Umbilical cord (tissue), 2 donors: ENCODE results near the gene KCNIP1. TPM values are rescaled to one million over a fixed set of nuclear protein-coding genes. Genes with fewer than 3 reads are reported as not detected.

Experiments used
- DNase-seq: peaks from one replicate; pipeline ENCODE4 v3.0.0-alpha.2; 2015; ENCODE audit warnings: low spot score
- total RNA-seq: library from RNA; depleted of rRNA; stranded (reverse); fragments of >200 nt; gene quantifications from one replicate; pipeline ENCODE4 v1.2.3, GENCODE V29; 2014; ENCODE audit warnings: low replicate concordance; ENCODE audit not compliant: insufficient read depth

KCNIP1 gene
- total RNA-seq, 1 donor from 2014 or later, result 2.9 TPM

DNA sequence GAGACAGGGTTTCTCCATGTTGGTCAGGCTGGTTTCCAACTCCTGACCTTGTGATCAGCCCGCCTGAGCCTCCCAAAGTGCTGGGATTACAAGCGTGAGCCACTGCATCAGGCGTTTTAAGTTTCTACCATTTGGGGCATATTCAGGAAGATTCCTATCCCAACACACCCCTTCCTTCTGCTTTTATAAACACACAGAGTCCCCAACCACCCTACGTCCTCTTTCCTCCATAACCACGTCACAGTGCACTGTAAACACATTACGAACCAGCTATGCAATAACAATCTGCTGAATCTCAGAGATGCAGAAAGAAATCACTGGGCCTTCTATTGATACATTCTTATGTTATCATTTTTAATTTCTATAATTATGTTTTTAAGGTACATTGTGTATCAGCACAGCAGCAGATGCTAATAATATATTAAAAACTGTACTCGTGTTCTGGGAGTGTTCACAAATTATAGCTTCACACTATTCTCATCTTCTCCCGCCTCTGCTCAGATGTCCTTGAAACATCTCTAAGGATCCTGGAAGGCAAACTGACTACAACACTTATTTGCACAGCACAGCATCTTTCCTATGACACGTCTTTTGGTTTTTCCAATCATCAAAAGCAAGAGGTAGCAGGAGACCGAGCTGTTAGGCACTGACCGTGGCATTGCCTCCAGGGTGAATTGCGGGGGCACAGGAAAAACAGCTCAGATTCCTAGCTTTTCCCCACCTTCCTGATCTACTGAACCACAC lies 60.2 kb downstream of the KCNIP1 start:
- DNase-seq, result no peak

GRCh38 chr5:170565072-170565471 lies 61.3 kb downstream of the KCNIP1 start:
- DNase-seq, result no peak

DNA sequence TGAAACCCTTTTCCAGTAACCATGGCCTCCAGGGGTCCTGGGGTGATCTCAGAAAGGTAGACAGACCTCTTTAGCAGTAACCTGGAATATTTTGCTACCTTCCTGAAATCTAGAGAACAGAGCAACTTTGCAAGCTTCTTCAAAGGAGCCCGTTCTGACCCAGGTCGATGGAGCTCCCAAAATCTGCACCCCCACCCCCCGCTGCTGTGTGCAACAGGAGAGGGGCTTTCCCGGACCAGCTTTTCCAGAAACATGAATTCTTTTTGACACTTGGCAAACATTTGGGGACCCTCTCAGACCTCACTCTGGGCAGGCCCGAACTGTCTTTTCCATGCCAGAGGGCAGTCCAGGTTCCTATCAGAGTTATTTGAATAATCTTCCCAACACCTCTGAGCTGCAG lies 65.3 kb downstream of the KCNIP1 start:
- DNase-seq, result no peak

- DNase-seq, result no peak
Measured at GRCh38 chr5:170570476-170570875, 66.7 kb downstream of the KCNIP1 start.

DNA sequence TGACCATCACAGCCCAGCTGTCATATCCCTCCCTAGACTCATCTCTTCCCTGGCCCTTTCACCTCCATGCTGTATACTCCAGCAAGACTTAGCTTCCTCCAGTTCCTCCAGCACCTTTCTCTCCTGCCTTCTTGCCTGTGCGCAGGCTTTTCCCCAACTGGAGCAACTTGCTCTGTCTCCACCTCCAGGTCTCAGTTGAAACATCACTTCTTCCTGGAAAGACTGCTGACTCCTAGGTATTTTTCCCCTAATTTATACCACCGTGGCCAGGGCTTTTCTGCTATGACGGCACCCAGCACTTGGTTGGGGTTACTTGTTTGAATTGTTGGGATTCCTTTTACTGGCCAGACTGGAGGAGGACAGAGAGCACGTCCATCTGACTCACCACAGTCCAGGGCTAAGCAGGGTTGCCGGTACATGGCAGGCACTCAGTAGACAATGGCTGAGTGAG lies 67.5 kb downstream of the KCNIP1 start:
- no peak for DNase-seq

- DNase-seq, result peak; percentile 41
Measured at GRCh38 chr5:170571875-170572852, 68.3 kb downstream of the KCNIP1 start.

DNA sequence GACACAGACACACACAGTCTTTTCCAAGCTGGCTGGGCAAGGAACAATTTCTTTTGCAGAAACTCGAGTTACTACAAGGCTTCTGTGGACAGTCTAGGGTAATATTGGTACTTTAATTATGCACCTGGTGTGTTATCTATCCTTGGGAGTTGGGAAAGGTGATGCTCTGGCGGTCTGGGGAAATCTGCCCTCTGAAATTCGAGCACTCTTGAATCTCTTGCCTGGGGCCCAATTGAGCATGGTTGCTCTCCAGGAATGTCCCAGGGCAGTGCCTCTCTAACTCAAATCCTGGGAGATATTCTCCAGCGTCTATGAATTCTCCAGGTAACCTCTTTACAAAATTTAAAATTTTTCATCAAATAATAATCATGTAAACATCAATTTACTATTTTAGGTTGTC lies 69.3 kb downstream of the KCNIP1 start:
- DNase-seq, result no peak

DNA sequence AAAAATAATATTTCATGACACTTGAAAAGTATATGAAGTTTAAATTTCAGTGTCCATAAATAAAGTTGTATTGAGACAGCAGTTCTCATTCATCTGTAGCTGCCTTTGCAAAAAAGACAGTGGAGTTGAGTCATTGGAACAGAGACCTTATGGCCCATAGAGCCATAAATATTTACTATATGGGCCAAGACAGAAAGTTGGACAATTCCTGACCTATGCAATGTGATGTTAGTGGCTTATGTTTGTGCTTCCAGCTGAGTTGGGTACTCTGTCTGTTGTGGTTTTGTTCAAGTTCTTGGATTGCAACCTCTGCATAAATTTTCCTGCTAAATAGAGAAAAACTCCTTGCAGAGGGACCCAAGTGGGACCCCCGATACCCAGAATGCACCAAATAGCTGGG lies 69.8 kb downstream of the KCNIP1 start:
- DNase-seq, result no peak

GRCh38 chr5:170576602-170577535 lies 73.0 kb downstream of the KCNIP1 start:
- DNase-seq, result peak; percentile 78

DNA sequence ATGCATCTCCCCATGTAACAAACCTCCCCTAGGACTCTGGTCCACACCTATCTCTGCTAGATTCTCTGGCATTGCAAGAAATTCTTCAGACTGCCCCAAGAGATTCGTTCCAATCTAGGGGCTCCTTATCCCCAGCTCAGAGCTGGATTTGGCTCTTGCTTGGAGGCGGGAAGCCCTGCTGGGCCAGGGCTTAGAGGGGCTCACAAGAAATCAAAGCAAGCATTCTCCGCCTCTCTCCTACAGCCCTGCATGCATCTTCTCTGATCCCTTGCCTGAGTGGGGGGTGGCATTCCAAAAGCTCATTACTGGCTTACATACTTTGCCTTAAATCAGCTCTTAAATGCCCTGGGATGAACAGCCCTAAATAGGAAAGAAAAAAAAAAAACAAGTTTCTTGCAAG lies 75.8 kb downstream of the KCNIP1 start:
- DNase-seq, result peak; percentile 98

- DNase-seq, result no peak
Measured at GRCh38 chr5:170581211-170581610, 77.4 kb downstream of the KCNIP1 start.

DNA sequence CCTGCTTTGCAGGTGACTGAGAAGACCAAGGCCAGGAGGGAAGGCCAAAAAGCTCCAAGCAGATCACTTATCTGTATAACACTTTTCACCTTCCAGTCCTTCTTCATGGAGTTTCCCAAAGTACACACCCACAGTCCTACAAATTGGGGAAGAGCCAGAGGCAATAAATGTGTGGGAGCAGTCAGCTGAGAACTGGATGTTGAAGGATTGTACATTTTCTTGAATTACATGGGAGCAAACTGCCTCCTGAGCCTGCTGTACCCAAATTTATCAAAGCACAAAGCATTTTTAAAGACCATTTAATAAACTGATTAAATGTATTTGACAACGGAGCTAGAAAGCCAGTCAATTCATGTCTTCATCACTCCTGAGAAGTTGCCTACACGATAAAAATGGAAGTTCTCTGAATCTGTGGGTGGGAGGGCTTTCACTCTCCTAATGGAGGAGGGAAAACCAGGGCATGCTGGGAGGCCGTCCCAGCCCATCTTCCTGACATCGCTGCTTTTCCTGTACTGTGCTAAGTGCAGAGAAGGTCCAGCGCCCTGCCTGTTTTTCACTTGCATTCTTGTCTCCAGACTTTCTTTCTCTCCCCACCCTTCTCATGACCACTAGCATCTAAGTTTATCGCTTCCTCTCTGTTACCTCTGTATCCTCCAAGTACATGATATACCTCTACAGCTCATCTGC lies 79.0 kb downstream of the KCNIP1 start:
- DNase-seq, result no peak

GRCh38 chr5:170584003-170584402 lies 80.2 kb downstream of the KCNIP1 start:
- DNase-seq, result no peak

GRCh38 chr5:170584450-170585058 lies 80.7 kb downstream of the KCNIP1 start:
- DNase-seq, result peak; percentile 47

DNA sequence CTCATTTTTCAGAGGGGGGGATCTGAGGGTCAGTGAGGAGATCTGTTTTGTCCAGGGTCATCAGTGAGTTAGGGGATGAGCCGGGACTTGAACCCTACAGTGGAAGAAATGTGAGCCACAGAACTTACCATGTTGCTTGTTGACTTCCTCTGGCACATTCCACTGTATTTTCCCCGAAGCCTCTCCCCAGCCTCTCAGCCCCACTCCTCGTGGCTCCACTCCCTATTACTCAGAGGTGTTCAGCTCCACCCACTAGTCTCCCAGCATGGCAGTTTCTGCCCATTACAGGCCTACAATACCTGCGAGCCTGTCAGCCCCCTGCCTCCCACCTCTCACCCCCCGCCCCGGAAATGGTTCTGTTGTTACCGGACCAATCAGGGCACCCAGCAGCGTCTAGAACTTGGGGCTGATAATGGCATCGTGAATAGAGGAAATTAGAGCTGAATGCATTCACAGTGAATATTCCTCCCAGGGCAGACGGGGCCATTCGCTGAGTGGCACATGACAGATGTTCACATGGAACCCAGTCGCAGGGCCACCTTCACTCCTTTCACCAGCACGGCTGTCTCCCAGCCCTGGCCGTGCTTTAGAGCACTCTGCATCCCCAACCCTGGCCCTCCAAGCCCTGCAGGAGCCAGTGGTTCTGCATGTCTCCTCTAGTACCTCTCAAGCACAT lies 81.6 kb downstream of the KCNIP1 start:
- no peak for DNase-seq

GRCh38 chr5:170587808-170588207 lies 84.0 kb downstream of the KCNIP1 start:
- no peak for DNase-seq

- no peak for DNase-seq
Measured at GRCh38 chr5:170589643-170590042, 85.8 kb downstream of the KCNIP1 start.

DNA sequence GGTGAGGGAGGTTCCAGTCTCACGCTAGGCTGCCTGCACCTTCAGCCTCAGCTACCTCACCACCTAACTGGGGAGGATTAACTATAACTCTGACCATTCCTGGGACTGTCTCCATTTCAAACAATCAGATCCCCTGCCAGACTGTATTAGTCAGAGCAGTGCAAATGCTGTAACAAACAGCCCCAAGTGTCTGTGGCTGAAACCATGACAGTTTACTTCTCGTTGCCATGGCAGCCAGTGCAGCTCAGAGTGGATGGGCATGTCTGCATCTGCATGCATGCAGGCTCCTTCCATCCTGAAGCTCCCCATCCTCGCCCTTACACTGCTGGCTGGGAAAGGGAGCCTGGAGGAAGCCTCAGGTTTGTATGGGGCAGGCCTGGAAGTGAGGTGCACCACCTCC lies 86.7 kb downstream of the KCNIP1 start:
- no peak for DNase-seq

DNA sequence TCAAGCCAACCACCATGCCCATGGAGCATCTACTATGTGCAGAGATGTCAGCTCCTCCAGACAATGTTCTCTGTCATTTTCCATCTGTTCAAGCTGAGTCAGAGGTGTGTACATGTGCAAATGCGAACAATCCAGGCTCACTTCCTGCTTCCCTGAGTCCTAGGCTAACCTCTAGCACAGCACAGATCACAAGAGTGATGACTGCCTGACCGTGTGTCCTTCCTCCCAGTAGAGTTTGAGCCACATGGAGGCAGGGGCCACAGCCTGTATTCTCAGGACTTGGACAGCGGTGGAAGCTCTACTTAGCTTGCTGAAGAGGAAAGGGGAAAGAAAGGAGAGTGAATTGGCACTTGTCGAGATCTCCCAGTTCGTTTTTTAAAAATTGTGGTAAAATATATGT lies 87.2 kb downstream of the KCNIP1 start:
- no peak for DNase-seq

DNA sequence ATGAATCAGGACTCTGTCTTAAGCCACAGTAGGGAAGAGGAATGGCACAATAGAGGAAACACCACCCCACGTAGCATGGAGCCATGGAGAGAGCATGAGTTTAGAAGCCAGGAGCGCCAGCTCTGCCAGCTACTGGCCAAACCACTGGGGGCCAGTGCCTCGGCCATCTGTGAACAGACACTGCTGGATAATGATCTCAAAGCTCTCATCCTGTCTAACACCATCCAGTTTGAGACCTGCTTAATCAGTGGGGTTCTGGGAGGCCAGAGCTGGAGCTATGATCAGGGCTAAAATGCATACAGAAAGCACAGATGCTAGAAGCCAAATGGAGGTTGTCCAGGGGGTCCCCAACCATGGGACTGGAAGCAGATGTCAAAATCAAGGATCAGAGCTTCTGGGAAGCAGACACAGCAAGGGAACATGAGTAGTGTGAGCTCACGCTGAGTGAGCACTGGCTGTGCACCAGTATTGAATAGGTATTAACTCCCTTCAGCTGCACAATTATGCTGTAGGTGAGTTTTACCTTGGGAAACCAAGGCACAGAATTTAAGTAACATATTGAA lies 92.7 kb downstream of the KCNIP1 start:
- no peak for DNase-seq
